Esophagus muscularis mucosa (tissue), 4 donors: Measurements from ENCODE around the gene ATG12. TPM values are rescaled to one million over a fixed set of nuclear protein-coding genes. Genes with fewer than 3 reads are reported as not detected.

ENCODE experiments used
- DNase-seq: peaks from one replicate; pipeline ENCODE4 v3.0.0-alpha.2; 2017; ENCODE audit errors: extremely low spot score
- H3K27ac ChIP-seq, 4 donors: fragments of 200-600 bp; sonication (generic); replicated peaks in 1 of 4; 1 replicate in 3 of 4; 2 replicates in 1 of 4; pipeline ENCODE4 v1.5.1; 2016 to 2019; ENCODE audit warnings: mild to moderate bottlenecking in 1 of 4
- H3K27me3 ChIP-seq, 4 donors: fragments of 200-600 bp; sonication (generic); one replicate each; pipeline versions ENCODE4 v1.5.1 to v1.6.0; 2016 to 2019
- H3K36me3 ChIP-seq, 4 donors: fragments of 200-600 bp; sonication (generic); one replicate each; pipeline ENCODE4 v1.5.1; 2016 to 2019
- H3K4me1 ChIP-seq, 4 donors: fragments of 200-600 bp; sonication (generic); one replicate each; pipeline ENCODE4 v1.5.1; 2016 to 2019
- H3K4me3 ChIP-seq, 4 donors: fragments of 200-600 bp; sonication (generic); 1 replicate in 2 of 4; 2 replicates in 2 of 4; pipeline ENCODE4 v1.5.1; 2016 to 2019; ENCODE audit warnings: mild to moderate bottlenecking in 4 of 4, moderate library complexity in 1 of 4
- H3K9me3 ChIP-seq, 4 donors: fragments of 200-600 bp; sonication (generic); 1 replicate in 3 of 4; 2 replicates in 1 of 4; pipeline ENCODE4 v1.5.1; 2016 to 2019
- EP300 ChIP-seq: sonication (generic); formaldehyde crosslinking; IDR thresholded peaks from one replicate; pipeline ENCODE4 v1.6.1; 2017; ENCODE audit warnings: antibody characterized with exemption
- POLR2A ChIP-seq: fragments of 450-650 bp; IDR thresholded peaks from one replicate; pipeline ENCODE4 v1.6.1; 2017; ENCODE audit warnings: antibody characterized with exemption, moderate library complexity, mild to moderate bottlenecking, low read depth
- POLR2AphosphoS5 ChIP-seq, 2 donors: sonication (generic); formaldehyde crosslinking; IDR thresholded peaks; one replicate each; pipeline ENCODE4 v1.6.1; 2017; ENCODE audit warnings: antibody characterized with exemption in 2 of 2
- WGBS: methylation state at CpG from one replicate; pipeline ENCODE4 v1.1.5; 2018; 5-methylcytosine and 5-hydroxymethylcytosine counted together
- intact Hi-C: fragments of 100-400 bp; cut with DNase I; formaldehyde crosslinking; loops from one replicate; pipeline ENCODE4 v1.15.1; 2023
- total RNA-seq, 4 donors: library from RNA; depleted of rRNA; stranded (reverse); fragments of >200 nt; gene quantifications; one replicate each; pipeline versions ENCODE4 v1.1.0 to v1.2.1, GENCODE V29; 2016
- TF ChIP-seq, protein P1 (sequence below), 3 experiments: fragments of 200-600 bp in 2 of 3; fragments of 450-650 bp in 1 of 3; sonication (generic) in 2 of 3; IDR thresholded peaks; one replicate each; pipeline ENCODE4 v1.5.1; 2017 to 2019; ENCODE audit warnings: antibody characterized with exemption in 3 of 3, mild to moderate bottlenecking in 2 of 3, moderate library complexity in 1 of 3

Gene ATG12
- total RNA-seq, 4 donors from 2014 or later = 26.7 to 45.1 (median 37.8) TPM

DNA sequence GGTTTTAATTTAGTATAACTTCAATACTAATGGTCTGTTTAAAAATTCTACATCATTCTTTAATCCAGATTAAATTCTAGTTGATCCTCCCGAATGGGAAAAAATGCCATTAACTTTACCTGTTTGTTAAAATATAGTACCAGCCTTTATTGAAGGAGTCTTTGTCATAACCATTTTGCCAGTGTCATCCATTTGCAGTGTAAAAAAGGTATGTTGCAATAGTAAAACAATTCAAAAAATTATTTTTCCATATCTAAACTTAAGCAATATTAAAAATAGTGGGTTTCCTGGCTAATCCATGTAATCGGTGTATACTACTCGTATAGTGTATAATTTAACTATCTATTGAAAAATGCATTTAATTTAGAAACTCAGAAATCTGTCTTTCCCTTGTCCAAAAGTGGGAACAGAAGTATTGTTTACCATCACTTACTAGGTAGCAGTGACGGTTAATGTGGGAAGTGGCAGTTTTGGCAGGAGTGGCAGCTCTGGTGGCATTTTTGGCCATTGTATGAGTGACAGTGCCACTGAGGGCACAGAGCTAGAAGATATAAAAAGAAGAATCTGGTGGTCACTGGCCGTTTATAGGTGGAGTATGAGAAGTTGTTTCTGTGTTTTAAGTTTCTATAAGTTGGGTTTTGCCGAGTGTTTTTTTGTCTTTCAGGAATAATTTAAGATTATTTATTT lies 2.2 kb upstream of the ATG12 start:
- no peak for TF ChIP-seq POLR2A
- TF ChIP-seq POLR2AphosphoS5 (IDR thresholded peaks at IDR 0.05) = no peak
- TF ChIP-seq, protein P1, sequence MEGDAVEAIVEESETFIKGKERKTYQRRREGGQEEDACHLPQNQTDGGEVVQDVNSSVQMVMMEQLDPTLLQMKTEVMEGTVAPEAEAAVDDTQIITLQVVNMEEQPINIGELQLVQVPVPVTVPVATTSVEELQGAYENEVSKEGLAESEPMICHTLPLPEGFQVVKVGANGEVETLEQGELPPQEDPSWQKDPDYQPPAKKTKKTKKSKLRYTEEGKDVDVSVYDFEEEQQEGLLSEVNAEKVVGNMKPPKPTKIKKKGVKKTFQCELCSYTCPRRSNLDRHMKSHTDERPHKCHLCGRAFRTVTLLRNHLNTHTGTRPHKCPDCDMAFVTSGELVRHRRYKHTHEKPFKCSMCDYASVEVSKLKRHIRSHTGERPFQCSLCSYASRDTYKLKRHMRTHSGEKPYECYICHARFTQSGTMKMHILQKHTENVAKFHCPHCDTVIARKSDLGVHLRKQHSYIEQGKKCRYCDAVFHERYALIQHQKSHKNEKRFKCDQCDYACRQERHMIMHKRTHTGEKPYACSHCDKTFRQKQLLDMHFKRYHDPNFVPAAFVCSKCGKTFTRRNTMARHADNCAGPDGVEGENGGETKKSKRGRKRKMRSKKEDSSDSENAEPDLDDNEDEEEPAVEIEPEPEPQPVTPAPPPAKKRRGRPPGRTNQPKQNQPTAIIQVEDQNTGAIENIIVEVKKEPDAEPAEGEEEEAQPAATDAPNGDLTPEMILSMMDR (IDR thresholded peaks at IDR 0.05) = no peak
- TF ChIP-seq EP300 = no peak
- 68% methylated on average over 6 of the region's 6 CpGs for WGBS
- Histone ChIP-seq H3K9me3 (no peaks in the 10 kb centered on the region), H3K4me3 (peak overlapping the region; percentile 78 to 95 (median 90)), H3K27me3 (no peaks in the 10 kb centered on the region), H3K27ac (peak overlapping the region in 2 of 4 donors; percentile 4 to 62), H3K36me3 (no peaks in the 10 kb centered on the region), H3K4me1 (peaks cover 50 to 67% (median 58%) of the 10 kb centered on the region in 4 donors)
- DNase-seq = no peak
- intact Hi-C loops = loop anchor here (10.0 kb wide), 1 partner anchor 221 kb away; no protein-coding TSS in a partner anchor

- Histone ChIP-seq H3K27me3 (no peaks in the 10 kb centered on the region), H3K4me1 (peaks cover 51 to 73% (median 64%) of the 10 kb centered on the region in 4 donors), H3K27ac (peak overlapping the region; percentile 94 to 99 (median 96)), H3K36me3 (no peaks in the 10 kb centered on the region), H3K4me3 (peak overlapping the region; percentile 78 to 95 (median 90)), H3K9me3 (no peaks in the 10 kb centered on the region)
- intact Hi-C loops = loop anchor here (10.0 kb wide), 1 partner anchor 222 kb away; no protein-coding TSS in a partner anchor
- no peak for DNase-seq
- no peak for TF ChIP-seq EP300
- TF ChIP-seq, protein P1 (IDR thresholded peaks at IDR 0.05) = no peak
- TF ChIP-seq POLR2AphosphoS5 (IDR thresholded peaks at IDR 0.05) = no peak
- no peak for TF ChIP-seq POLR2A
- WGBS = 18% methylated on average over 3 of the region's 3 CpGs
Observed at GRCh38 chr5:115842952-115843351, 1.6 kb upstream of the ATG12 start.

DNA sequence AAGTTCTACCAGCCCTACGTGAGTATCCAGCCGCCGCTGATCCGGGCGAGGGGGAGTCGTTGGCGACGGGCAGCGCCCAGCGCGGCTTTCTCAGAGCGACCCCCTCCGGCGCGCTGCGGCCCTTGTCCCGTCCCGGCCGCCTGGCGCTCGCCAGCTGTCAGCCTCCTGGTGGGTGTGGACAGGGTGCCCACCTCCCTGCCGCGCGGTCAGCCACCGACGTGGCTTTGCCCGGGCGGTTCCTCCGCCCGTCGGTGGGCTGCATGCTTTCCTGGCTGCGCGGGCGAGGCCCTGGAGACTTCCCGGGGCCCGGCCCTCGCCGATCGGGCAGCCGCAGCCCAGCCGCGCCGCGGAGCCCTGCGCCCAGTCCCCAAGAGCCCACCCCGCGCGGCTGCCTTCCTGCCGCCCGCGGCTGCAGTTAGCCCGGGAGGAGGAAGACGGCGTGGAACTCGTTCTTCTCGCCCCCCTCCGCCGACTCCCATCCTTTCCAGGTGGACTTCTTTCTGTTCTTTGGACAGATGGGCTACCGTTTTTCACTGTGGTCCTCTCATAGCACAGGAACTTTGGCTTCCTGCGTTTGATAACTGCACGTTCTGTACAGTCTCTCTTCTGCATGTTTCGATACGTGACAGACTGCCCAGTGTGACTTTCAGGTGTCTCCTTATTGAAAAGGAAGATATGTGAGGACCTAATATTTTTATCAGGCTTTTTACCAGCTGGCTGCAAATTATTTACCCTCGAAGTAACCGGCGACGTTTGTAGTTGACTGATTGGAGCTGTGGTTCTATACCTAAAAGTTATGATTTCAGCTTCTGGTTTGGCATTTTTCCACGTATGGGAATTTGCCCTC lies 947 bp upstream of the ATG12 start:
- Histone ChIP-seq H3K27ac (peak overlapping the region; percentile 94 to 99 (median 96)), H3K9me3 (no peaks in the 10 kb centered on the region), H3K27me3 (no peaks in the 10 kb centered on the region), H3K4me1 (peaks cover 50 to 78% (median 67%) of the 10 kb centered on the region in 4 donors), H3K36me3 (peaks cover under 1 to 3% (median 3%) of the 10 kb centered on the region in 4 donors), H3K4me3 (peak overlapping the region; percentile 78 to 95 (median 90))
- intact Hi-C loops = loop anchor here (10.0 kb wide), 1 partner anchor 222 kb away; no protein-coding TSS in a partner anchor
- no peak for DNase-seq
- no peak for TF ChIP-seq POLR2AphosphoS5 (IDR thresholded peaks at IDR 0.05)
- TF ChIP-seq, protein P1 (IDR thresholded peaks at IDR 0.05) = peak in 1 of 3 experiments; percentile 26
- under 1% methylated on average over 12 of the region's 68 CpGs for WGBS

DNA sequence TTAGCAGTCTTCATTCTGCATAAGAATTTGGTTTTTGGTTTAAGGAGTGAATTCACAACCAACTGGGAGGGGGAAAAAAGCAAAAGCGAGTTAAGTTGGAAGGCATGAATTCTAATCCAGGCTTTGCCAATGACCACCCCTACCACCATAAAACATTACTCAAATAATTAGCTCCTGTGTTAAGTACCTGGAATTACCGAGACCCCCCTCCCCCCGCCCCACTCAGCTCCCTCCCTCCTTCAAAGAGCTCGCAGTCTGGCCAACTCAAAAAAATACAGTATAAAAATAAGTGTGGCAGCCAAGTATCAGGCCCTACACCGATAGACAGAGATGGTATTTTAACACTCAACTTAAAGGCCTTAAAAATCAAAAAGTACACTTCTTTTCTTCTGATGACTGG lies 492 bp downstream of the ATG12 start:
- intact Hi-C loops = loop anchor here (10.0 kb wide), 1 partner anchor 224 kb away; no protein-coding TSS in a partner anchor
- no peak for TF ChIP-seq POLR2AphosphoS5 (IDR thresholded peaks at IDR 0.05)
- no peak for TF ChIP-seq EP300
- no peak for TF ChIP-seq POLR2A
- TF ChIP-seq, protein P1 (IDR thresholded peaks at IDR 0.05) = no peak
- DNase-seq = no peak
- Histone ChIP-seq H3K4me3 (peak overlapping the region; percentile 78 to 95 (median 90)), H3K27ac (peak overlapping the region; percentile 94 to 99 (median 96)), H3K4me1 (peaks cover 41 to 70% (median 65%) of the 10 kb centered on the region in 4 donors), H3K27me3 (no peaks in the 10 kb centered on the region), H3K9me3 (no peaks in the 10 kb centered on the region), H3K36me3 (peaks cover 13 to 17% (median 15%) of the 10 kb centered on the region in 4 donors)
- 4% methylated on average over 5 of the region's 5 CpGs for WGBS
